OCI-LY7 (cell line): ENCODE data around the gene PER3. TPM values are rescaled to one million over a fixed set of nuclear protein-coding genes. Genes with fewer than 3 reads are reported as not detected.

Source experiments
- BruUV-seq: library from RNA; stranded (reverse); fragments of 400-500 nt; replicated peaks from 2 replicates; lab custom pipeline; 2021; lab: Mats Ljungman, UMichigan
- CTCF ChIA-PET: fragments of 300-600 bp; sonication (Branson Sonifier 250); formaldehyde crosslinking; loops from one replicate; lab custom pipeline; 2022; ENCODE audit warnings: antibody characterized with exemption; ENCODE audit not compliant: unreplicated experiment; lab: Charles Lee
- POLR2A ChIA-PET: fragments of 300-600 bp; sonication (Branson Sonifier 250); formaldehyde crosslinking; loops from one replicate; lab custom pipeline; 2022; ENCODE audit warnings: antibody characterized with exemption; lab: Charles Lee
- DNase-seq: peaks from one replicate; pipeline ENCODE4 v3.0.0-alpha.2; 2015; ENCODE audit warnings: low spot score
- H2AFZ ChIP-seq: fragments of 200-600 bp; sonication (generic), shearing (Covaris generic); 2 replicates; pipeline ENCODE4 v1.6.1; 2014; ENCODE audit warnings: mild to moderate bottlenecking, antibody characterized with exemption, low read length, moderate library complexity
- H3K27ac ChIP-seq: fragments of 200-600 bp; sonication (generic); 2 replicates; pipeline ENCODE4 v1.5.1; 2014; ENCODE audit warnings: mixed run types, low read depth, mild to moderate bottlenecking, moderate library complexity, low read length, inconsistent platforms; ENCODE audit not compliant: poor library complexity, severe bottlenecking
- H3K36me3 ChIP-seq: fragments of 200-600 bp; sonication (generic); 2 replicates; pipeline ENCODE4 v1.6.1; 2014; ENCODE audit warnings: mild to moderate bottlenecking, antibody characterized with exemption, low read length, moderate library complexity, mixed read lengths; ENCODE audit not compliant: insufficient read depth
- H3K4me1 ChIP-seq: fragments of 200-600 bp; sonication (generic); 2 replicates; pipeline ENCODE4 v1.5.1; 2014; ENCODE audit warnings: mild to moderate bottlenecking, low read length; ENCODE audit not compliant: insufficient read depth, poor library complexity, severe bottlenecking
- H3K4me2 ChIP-seq: fragments of 200-600 bp; sonication (generic); 2 replicates; pipeline ENCODE4 v1.6.1; 2014; ENCODE audit warnings: mild to moderate bottlenecking, low read length
- H3K4me3 ChIP-seq: fragments of 200-600 bp; sonication (generic); 2 replicates; pipeline ENCODE4 v1.5.1; 2014; ENCODE audit warnings: mild to moderate bottlenecking, low read depth, low read length; ENCODE audit not compliant: poor library complexity, severe bottlenecking
- H3K79me2 ChIP-seq: fragments of 200-600 bp; sonication (generic); 2 replicates; pipeline ENCODE4 v1.6.1; 2016; ENCODE audit warnings: low read depth, mild to moderate bottlenecking, low read length, moderate library complexity, mixed read lengths; ENCODE audit not compliant: insufficient read depth
- H3K9me2 ChIP-seq: fragments of 200-600 bp; sonication (generic); 2 replicates; pipeline ENCODE4 v1.6.1; 2016; ENCODE audit warnings: mild to moderate bottlenecking, low read length, mixed read lengths; ENCODE audit not compliant: insufficient read depth
- H3K9me3 ChIP-seq: fragments of 200-600 bp; sonication (generic); 2 replicates; pipeline ENCODE4 v1.6.1; 2014; ENCODE audit warnings: mild to moderate bottlenecking, mixed run types, low read length, mixed read lengths
- H4K20me1 ChIP-seq: fragments of 200-600 bp; sonication (generic); 2 replicates; pipeline ENCODE4 v1.6.1; 2014; ENCODE audit warnings: mild to moderate bottlenecking, antibody characterized with exemption, low read length, moderate library complexity, mixed read lengths; ENCODE audit not compliant: insufficient read depth
- EZH2phosphoT487 ChIP-seq: fragments of 200-600 bp; sonication (generic); IDR thresholded peaks from 2 replicates; pipeline ENCODE4 v1.6.1; 2018; ENCODE audit warnings: low read depth, borderline replicate concordance, mild to moderate bottlenecking, mixed run types, antibody characterized with exemption, low read length, moderate library complexity, mixed read lengths
- intact Hi-C: fragments of 100-400 bp; cut with micrococcal nuclease; formaldehyde crosslinking; loops from one replicate; pipeline ENCODE4 v1.10.0; 2022; ENCODE audit not compliant: unreplicated experiment
- total RNA-seq, 2 experiments: library from RNA; depleted of rRNA in 1 of 2; stranded (reverse); fragments of >200 nt in 1 of 2; shearing (Covaris generic) in 1 of 2; gene quantifications; 2 replicates each; pipeline ENCODE4 v1.2.3, GENCODE V29; 2014 to 2022
- TF ChIP-seq, protein P1 (sequence below): fragments of 200-600 bp; sonication (generic); conservative IDR thresholded peaks from 2 replicates; pipeline ENCODE4 v1.5.1; 2014; ENCODE audit warnings: mild to moderate bottlenecking, antibody characterized with exemption, low read length, moderate library complexity, mixed read lengths

Gene PER3
- total RNA-seq, 2 experiments from 2014 or later: 9.0 to 13.1 TPM

- POLR2A ChIA-PET: no interaction called here
- H2AFZ ChIP-seq: no peak overlapping the region
- no TSS peak for BruUV-seq
These were observed 63.5 kb downstream of the PER3 start for GRCh38 chr1:7847599-7847998.

GRCh38 chr1:7850786-7851185, 66.7 kb downstream of the PER3 start:
- Histone ChIP-seq H3K9me3 (no peaks in the 10 kb centered on the region), H3K4me2 (no peak overlapping the region), H3K36me3 (no peaks in the 10 kb centered on the region), H2AFZ (no peak overlapping the region), H3K4me1 (no peaks in the 10 kb centered on the region), H3K4me3 (no peak overlapping the region), H3K9me2 (no peaks in the 10 kb centered on the region), H4K20me1 (no peaks in the 10 kb centered on the region), H3K27ac (no peak overlapping the region), H3K79me2 (no peaks in the 10 kb centered on the region)
- no TSS peak for BruUV-seq
- intact Hi-C loops: no loop called here
- no peak for TF ChIP-seq EZH2phosphoT487
- TF ChIP-seq, protein P1, sequence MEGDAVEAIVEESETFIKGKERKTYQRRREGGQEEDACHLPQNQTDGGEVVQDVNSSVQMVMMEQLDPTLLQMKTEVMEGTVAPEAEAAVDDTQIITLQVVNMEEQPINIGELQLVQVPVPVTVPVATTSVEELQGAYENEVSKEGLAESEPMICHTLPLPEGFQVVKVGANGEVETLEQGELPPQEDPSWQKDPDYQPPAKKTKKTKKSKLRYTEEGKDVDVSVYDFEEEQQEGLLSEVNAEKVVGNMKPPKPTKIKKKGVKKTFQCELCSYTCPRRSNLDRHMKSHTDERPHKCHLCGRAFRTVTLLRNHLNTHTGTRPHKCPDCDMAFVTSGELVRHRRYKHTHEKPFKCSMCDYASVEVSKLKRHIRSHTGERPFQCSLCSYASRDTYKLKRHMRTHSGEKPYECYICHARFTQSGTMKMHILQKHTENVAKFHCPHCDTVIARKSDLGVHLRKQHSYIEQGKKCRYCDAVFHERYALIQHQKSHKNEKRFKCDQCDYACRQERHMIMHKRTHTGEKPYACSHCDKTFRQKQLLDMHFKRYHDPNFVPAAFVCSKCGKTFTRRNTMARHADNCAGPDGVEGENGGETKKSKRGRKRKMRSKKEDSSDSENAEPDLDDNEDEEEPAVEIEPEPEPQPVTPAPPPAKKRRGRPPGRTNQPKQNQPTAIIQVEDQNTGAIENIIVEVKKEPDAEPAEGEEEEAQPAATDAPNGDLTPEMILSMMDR: no peak
- CTCF ChIA-PET: no interaction called here
- no peak for DNase-seq
- POLR2A ChIA-PET: no interaction called here

More at GRCh38 chr1:7847599-7847998, 63.5 kb downstream of the PER3 start:
- no peaks in the 10 kb centered on the region for H3K9me2 ChIP-seq
- no peak overlapping the region for H3K27ac ChIP-seq
- H3K36me3 ChIP-seq: peaks cover 8% of the 10 kb centered on the region; the same call in 1 of the 2 replicates
- H4K20me1 ChIP-seq: no peaks in the 10 kb centered on the region
- no peak overlapping the region for H3K4me3 ChIP-seq
- CTCF ChIA-PET: no interaction called here
- no peak for TF ChIP-seq EZH2phosphoT487
- TF ChIP-seq, protein P1: no peak
- no peaks in the 10 kb centered on the region for H3K79me2 ChIP-seq
- DNase-seq: no peak
- H3K9me3 ChIP-seq: no peaks in the 10 kb centered on the region
- no peak overlapping the region for H3K4me2 ChIP-seq
- intact Hi-C loops: no loop called here
- no peaks in the 10 kb centered on the region for H3K4me1 ChIP-seq

DNA sequence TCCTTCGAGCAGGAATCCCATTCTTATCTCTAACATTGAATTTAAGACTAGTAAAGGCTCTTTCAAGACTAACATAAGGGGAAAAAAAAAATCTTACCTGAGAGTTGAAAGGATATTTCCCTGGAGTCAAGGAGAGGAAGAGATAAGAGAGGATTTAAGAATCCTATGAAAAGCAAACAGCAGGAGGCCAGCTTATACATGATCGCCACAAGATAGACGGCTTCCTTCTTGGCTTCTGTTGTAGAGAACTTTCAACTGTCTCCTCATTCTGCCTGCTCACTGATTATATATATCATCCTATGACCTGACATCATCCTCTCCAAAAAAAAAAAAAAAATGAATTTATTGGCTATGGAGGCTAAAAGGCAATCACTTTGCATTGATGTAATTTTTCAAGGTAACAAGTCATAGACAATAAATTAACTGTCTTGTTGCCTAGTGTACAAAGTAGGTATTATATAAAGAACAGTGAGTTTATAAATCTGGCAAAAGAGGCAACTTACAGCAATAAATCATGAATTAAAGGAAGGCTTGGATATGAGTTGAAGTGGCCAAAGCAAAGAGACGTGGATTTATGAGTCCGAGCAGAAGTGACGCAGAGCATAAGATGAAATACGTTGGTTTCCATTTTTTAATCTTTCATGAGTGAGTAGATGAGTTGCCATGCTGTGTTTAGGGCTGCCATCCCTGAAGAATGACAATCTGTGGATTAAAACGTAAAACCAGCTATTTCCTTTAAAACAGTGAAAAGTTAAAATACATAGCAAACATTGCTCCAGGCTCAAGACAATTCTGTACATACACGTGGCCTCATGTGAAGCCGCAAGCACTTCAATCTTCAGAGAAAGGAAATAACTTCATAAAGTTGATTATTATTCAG, 69.0 kb downstream of the PER3 start, which contains the start of gene UTS2:
TSS of gene UTS2 (minus strand) at position 262 of the 880 bp plus-strand sequence. CDS start at position 200, 62 bp downstream.
- Histone ChIP-seq H2AFZ (no peak within 1 kb of the TSS), H3K79me2 (no peaks in the 10 kb centered on the region), H3K36me3 (no peaks in the 10 kb centered on the region), H4K20me1 (no peaks in the 10 kb centered on the region), H3K9me3 (no peaks in the 10 kb centered on the region), H3K4me1 (no peaks in the 10 kb centered on the region), H3K4me3 (no peak within 1 kb of the TSS), H3K4me2 (no peak within 1 kb of the TSS), H3K27ac (no peak within 1 kb of the TSS), H3K9me2 (no peaks in the 10 kb centered on the region)
- CTCF ChIA-PET: no interaction called here
- POLR2A ChIA-PET: no interaction called here
- TF ChIP-seq, protein P1: no peak
- TF ChIP-seq EZH2phosphoT487: no peak
- intact Hi-C loops: no loop called here
- BruUV-seq: no TSS peak
- DNase-seq: no peak
